Fibroblast of skin of right quadriceps (primary cell): ENCODE data around the gene PDE4B.

Source experiments
- DNase-seq: peaks from one replicate; pipeline ENCODE4 v3.0.0-alpha.2; 2013

The PDE4B gene

DNA sequence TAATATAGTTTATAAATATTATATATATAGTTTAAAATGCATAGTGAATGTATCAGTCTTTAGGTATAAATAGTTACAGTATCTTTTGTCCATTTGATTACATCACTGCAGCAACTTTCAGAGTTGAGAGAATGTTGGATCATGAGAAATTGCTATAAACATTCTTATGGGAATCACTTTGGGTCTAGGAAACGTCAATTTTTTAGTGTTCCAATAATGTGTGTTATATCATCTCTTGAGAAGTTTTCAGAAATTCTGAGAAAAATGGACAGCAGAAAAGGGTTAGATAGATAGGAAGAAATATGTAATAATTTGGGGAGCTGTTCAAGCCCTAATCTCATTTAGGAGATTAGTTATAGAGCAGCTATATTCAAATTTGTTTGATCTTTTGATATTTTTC lies 556.1 kb downstream of the PDE4B start:
- DNase-seq = no peak

- DNase-seq = no peak
These were observed 556.5 kb downstream of the PDE4B start for GRCh38 chr1:66349242-66349641.

GRCh38 chr1:66350001-66350547 lies 557.4 kb downstream of the PDE4B start:
- DNase-seq = peak; percentile 71

DNA sequence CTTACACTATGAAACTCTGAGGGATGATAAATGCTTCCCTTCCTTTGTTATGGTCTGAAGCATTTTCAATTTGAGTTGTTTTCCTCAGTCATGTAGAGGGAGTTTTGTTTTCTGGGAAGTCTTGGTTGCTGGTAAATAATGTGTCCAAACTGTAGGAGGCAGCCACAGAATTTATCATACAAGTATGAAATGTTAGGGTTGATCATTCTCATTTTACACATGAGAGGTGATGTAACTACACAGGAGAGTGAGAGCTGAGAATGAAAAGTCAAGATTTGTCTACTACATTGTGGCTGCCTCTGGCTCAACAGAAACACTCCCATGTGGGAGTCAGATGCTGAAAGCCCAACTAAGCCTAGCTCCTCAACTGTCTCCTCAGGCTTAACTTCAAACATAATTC lies 558.8 kb downstream of the PDE4B start:
- DNase-seq = peak; percentile 55

- DNase-seq = no peak
These were observed 559.2 kb downstream of the PDE4B start for GRCh38 chr1:66351913-66352312.

- no peak for DNase-seq
These were observed 560.1 kb downstream of the PDE4B start for GRCh38 chr1:66352792-66353191.

GRCh38 chr1:66353257-66353656 lies 560.6 kb downstream of the PDE4B start:
- DNase-seq = no peak

- peak; percentile 87 for DNase-seq
These were observed 561.9 kb downstream of the PDE4B start for GRCh38 chr1:66354311-66355201.

DNA sequence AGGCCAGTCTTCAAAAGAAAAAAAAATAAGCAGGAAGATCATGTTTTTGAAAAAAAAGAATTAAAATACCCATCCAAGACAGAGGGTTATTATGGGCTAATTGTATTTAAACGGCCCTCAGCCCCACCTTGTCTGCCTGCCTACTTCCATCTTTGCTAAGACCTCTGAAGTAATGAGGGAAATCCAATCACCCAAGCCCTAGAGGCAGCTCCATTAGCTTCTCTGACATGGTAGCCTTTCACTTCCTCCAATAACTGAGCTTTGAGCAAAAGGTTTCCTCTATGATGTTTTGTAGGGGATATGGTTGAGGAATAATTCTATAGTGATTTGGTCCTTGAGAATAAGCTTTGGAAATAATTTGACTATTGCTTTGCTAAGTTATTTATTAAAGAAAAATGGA lies 563.1 kb downstream of the PDE4B start:
- DNase-seq = no peak

GRCh38 chr1:66356605-66357004 lies 563.9 kb downstream of the PDE4B start:
- DNase-seq = no peak

DNA sequence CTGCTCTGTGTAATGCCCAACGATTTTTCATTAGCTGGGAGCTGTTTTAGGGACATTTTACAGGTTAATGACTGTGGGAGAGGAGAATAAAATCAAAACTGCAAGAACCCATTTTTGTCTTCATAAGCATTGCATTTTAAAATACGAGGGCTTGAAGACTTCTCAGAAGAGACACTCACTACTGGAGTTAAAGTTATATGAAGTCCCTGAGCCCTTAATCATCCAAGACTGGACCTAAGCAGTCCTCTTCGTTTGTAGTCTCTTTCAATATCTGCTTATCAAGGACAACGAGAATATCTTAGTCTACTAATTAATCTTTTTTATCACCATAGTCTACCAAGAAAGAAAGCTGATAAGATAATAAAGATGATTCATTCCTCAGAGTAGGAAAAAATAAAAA lies 564.3 kb downstream of the PDE4B start:
- DNase-seq = no peak

DNA sequence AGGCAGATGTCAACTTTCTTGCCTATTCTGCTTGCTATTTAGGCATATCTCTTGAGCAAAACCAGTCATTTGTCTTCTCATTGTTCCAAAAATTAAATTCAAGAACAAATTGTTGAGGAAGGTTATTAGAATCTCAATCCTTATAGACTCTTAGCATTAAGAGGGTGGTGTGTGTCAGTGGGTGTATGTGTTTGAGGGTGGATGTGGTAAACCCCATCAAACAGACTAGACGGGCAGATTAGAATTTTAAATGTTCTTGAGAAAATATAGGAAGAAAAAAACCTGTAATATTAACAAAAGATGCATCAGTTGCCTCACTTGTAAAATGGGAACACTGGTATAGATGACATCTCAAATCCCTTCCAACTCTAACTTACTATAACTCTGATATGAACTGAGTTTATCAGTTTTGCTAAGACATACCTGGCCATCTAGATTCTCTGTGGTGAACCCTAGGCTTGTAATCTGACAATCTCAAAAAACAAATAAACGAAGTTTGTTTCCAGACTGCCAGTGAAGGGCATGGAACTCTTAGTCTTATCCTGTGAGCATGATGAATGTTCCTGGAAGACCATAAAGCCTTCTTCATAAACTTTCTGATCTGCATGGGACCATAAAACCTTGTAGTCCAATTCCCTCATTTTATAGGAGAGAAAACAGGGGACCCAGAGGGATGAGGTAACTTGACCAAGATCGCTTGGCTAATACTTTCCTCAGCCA lies 564.9 kb downstream of the PDE4B start:
- DNase-seq = no peak

DNA sequence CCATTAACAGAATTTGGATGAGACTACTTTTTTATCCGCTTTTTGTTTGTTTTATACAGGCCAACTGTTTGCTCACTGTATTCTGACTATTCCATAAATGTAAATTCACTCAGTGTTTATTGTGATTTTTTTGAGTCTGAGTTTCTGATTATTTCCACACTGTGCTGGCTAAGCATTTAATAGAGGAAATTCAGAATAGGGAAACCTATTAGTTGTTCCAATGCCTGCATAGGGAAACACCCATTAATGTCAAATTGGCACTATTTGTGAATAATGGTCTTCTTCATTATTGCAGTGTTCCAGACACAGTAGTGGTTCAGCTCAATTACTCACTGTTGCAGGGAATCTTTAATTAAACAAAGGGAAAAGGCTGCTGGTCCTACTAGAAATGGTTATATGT lies 566.6 kb downstream of the PDE4B start:
- DNase-seq = no peak

- DNase-seq = no peak
These were observed 567.1 kb downstream of the PDE4B start for GRCh38 chr1:66359815-66360214.

- DNase-seq = no peak
These were observed 567.6 kb downstream of the PDE4B start for GRCh38 chr1:66360285-66360724.

DNA sequence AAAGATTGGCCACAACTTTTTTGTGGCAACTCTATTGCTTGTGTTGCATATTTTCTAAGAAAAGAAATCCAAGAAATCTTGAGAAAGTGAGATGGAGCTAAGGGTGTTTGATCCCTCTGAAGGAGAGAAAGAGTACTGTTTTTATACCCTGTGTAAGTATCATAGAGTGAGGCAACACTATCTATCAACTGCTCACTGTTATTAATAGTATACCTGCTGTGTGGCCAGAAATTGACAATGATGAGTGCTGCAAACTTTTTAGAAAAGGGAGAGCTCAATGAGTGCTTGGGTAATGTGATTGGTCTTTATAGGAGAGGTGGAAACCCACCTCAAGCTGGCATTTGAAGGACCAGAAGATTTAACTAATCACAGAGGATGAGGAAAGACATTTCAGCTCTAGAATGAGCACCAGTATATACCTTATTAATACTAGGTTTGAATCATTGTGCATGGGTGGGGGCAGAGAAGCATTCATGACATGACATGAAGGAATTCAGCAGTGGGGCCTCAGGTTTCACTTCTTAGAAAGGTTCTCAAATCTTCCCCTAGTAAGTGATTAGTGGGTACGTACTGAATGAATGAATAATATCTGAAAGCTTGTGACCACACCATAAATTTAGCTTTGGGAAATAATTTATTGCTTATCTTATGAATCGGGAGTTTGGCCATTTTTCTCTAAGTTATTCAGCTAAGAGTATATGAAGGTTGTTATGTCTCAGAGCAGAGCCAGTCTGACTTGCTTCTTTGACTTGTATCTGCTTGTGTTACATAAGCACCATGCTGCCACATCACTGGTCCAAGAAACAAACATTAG lies 572.1 kb downstream of the PDE4B start:
- peak; percentile 95 for DNase-seq

- peak; percentile 57 for DNase-seq
These were observed 572.9 kb downstream of the PDE4B start for GRCh38 chr1:66365635-66366034.

DNA sequence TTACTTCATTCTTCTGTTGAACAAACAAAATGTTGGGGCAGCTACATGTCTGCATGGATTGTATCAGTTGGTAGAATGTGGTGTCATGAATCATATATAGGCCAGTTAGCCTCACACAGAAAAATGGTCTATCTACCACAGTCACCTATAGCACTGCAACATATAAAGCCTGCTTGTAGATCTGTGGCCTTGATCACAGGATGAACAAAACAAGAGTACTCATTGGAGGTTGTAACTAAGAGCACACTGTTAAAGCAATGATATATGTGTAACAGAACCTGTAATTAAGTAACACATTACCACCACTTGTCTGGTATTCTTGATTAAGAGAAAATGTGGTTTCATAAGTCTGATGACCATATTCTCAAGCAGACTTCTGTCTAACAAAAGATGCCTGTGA lies 573.9 kb downstream of the PDE4B start:
- no peak for DNase-seq

DNA sequence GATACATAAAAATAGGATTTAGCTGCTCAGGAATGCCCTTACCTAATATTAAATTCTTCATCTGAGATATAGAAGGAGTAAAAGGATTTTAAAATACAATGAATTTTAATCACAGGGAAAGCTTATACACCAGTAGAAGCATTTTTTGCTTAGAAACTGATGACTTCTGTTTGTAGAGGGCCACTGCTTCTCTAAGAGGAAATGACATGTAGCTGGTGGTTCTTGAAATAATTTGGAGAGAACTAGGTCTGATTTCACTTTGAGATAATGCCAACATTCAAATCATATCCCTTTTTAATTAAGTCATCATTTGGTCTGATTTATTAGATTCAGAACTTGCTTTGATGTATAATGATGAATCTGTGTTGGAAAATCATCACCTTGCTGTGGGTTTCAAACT lies 574.7 kb downstream of the PDE4B start:
- DNase-seq = no peak

GRCh38 chr1:66368261-66368660 lies 575.6 kb downstream of the PDE4B start:
- no peak for DNase-seq

DNA sequence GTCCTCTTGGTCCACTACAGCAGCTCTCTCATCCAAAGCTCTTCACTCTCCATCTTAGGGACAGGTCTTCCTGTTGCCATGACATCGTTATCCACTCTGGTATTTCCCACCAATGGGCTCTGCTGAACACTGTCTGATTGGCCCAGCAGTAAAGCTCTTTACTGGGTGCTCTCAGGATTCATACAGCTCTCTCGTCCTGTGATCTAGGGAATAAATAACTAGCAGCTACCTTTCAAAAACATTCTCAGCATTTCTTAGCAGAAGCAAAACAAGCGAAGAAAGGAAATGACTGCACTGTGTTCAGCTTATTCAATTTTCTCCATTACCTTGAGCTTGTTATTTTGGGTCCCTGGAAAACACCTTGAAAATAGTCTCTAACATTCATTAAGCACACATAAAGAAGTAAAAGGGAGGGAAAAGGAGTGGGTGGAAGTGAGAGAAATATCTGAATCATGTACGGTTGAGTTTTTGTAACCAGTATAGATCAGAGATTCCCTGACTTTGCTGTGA lies 577.8 kb downstream of the PDE4B start:
- DNase-seq = no peak

- peak; percentile 82 for DNase-seq
These were observed 578.7 kb downstream of the PDE4B start for GRCh38 chr1:66371233-66372005.
